HG03575 (cell line): Measurements from ENCODE around the gene OR51E2.

Experiments used
- ATAC-seq: cut with Tn5 transposase; IDR thresholded peaks from one replicate; pipeline ENCODE4 v1.9.1; 2021; ENCODE audit not compliant: unreplicated experiment, insufficient number of reproducible peaks, low FRiP score; ENCODE audit errors: extremely low read depth

The OR51E2 gene

DNA sequence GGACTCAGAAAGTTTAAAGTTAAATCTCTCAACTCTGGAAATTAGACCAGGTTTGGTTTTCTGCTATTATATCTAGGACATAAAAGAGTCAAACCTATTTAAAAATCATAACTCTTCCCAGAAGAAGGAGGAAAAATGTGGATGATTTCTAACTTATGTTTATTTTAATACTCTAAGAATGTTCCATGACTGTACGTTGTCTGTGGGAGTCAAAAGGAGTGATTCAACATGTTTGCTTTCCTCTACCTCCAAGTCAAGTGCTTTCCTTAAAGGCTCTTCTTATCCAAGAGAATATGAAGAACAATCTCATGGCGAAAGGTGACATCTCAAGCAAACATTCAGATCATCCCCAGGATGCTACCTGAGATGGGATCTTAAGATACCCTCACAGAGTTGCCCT, 32.2 kb downstream of the OR51E2 start:
- no peak for ATAC-seq

DNA sequence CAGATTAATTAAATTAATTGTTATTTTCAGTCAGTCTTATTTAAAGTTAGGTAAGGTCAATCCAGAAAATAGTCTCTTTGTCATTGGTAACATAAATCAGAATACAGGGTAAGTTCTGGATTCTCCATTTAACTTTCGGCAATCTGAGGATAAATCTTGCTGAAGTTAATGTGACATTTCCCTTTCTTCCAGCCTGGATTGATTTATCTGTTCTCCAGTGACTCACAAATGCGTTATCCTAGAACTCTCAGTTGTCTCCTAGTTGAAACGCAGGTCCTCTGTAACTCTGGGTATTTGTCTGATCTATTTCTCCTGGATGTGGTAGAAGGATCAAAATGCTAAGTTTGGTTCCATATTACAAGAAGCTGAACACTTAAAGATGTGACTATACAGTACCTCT, 32.9 kb downstream of the OR51E2 start:
- no peak for ATAC-seq

DNA sequence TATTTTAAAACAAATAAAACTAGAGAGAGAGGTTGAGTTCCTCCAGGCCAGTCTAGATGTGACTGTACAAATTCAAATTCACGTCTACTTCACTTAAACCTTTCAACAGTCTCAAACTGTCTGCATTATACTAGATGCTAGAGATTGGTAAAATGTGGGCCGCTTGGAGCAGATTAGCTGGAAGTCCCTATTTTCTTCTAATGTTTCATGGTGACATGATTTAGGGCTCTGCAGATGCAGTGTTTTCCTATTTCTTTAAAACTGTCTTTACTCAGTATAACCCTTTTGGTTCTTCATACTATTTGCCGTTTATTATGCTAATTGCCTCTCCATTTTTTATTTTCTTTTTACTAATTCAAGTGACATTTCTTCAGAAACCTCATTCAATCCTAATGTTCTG, 33.5 kb downstream of the OR51E2 start:
- no peak for ATAC-seq

DNA sequence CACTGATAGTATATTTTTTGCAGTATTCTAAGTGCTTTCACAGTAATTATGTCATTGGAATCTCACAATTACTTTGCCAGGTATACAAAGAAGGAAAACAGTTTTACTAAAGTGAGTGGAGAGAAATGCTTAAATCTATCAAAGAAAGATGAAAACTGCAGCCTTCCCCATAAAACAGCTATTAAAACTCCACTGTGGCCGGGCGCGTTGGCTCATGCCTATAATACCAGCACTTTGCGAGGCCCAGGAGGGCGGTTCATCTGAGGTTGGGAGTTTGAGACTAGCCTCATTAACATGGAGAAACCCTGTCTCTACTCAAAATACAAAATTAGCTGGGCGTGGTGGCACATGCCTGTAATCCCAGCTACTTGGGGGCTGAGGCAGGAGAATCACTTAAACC, 34.8 kb downstream of the OR51E2 start:
- no peak for ATAC-seq

DNA sequence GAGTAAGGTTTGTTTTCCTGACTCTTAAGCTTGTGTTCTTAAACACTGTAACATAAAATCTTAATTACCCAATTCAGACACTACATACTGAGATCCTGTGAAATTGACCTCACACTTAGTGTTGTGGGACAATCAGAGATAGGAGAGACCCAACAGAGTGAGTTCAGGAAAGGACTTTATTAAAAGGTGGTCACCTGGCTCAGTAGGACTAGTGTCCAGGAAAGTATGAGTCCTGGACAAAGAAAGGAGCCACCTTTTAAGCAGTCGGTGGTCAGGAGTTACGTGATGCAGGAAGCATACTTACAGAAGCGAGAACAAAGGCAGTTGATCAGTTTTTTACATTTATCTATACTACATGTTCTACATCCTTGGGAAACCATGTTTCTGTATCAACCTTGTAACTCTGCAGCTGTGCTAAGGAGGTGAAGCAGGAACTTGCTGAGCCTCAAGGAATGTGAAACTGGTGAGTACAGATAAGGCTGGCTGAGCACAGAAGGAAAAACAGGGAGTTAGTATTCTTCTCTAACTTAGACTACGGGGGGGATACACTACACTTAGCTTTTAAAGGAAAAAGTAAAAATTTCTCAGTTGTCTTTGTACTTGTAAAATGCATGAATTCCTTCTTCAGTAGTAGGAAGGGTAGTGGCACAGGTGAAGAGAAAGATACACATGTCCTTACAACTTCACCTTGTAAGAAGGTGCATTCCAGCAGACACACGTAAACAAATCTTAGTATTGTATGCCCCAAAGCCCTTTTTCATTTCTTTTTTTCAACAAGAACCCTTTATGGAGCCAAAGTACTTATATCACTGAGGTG, 38.8 kb downstream of the OR51E2 start:
- ATAC-seq: no peak

DNA sequence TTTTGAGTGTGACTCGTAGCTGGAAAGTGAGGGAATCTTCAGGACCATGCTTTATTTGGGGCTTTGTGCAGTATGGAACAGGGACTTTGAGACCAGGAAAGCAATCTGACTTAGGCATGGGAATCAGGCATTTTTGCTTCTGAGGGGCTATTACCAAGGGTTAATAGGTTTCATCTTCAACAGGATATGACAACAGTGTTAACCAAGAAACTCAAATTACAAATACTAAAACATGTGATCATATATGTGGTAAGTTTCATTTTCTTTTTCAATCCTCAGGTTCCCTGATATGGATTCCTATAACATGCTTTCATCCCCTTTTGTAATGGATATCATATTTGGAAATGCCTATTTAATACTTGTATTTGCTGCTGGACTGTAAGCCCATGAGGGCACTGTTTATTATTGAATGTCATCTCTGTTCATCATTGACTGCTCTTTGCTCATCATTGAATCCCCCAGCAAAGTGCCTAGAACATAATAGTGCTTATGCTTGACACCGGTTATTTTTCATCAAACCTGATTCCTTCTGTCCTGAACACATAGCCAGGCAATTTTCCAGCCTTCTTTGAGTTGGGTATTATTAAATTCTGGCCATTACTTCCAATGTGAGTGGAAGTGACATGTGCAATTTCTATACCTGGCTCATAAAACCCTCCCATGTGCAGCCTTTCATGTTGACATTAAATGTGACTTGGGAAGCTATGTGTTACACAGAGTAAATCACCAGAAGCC, 42.9 kb downstream of the OR51E2 start:
- no peak for ATAC-seq

DNA sequence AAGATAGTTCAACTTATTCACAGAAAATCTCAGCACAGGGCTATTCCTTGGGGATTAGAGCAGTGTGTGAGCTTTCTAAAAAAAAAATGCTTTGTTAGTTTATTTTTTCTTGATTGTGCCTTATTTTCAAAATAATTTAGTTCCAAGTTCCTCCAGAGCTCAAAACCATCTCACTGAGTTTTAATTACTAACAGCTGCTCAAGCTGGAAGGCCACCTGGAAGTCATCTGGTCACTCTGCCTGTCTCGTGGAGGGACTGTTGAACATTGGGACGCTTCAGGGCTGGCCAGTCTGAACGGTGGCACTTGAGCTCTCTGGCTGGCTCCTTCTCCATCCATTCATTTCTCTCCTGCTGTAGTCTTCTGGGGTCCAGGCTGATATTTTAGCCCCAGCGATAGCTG, 49.9 kb downstream of the OR51E2 start:
- no peak for ATAC-seq

DNA sequence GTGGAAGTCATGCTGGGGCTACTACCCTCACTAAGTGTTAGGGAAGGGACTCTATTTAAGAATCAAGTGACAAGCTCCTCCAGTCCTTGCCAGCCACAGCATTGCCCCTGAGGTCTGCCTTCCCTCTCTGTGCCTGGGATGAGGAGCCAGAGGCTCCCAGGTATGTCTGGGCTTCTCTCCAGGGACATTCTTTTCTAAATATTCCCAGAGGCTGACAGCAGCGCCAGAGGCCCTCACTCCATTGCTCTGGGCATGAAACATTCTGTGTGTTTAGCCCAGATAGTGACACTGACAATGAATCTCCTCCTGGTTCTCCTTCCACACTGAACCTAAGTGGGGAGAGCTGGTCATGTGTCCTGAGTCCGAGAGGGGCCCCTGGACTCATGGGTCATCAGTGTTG, 51.7 kb downstream of the OR51E2 start:
- no peak for ATAC-seq

DNA sequence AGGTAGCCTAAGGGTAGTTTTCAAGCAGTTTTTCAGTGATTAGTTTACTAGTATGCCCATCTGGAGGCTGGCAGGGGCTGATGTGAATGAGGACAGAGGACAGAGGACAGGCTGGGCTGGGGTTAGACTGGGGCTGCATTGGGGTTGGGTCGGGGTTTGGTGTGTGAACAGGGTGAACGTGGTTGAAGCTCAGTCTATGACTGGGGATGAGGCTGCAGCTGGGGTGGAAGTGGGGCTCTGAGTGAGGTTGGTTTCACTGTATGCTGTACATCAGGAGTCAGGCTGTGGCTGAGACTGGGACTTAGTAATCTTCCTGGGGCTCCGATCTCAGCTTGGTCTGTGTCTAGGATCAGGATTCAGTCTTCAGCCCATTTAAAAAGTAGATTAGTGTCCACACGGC, 53.4 kb downstream of the OR51E2 start:
- ATAC-seq: no peak

DNA sequence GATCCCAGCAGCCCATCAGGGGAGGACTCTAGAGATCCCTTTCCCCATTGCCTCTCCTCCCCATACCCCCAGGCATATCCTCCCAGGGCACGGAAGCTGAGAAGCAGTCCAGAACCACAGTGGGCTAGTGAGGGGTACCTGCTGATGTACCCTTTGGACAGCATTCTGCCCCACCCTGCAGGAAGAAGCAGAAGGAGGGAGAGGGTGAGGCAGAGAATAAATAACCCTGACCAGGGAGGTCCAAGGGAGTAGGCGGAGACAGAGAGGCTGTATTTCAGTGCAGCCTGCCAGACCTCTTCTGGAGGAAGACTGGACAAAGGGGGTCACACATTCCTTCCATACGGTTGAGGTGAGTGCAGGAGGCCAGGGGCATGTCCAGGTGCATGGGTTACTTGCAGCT, 54.0 kb downstream of the OR51E2 start, which contains the start of gene OR51E1:
Gene OR51E1 (plus strand): TSS at position 301 of the 400 bp plus-strand sequence. CDS start 8,545 bp downstream, outside the sequence.
- ATAC-seq: no peak

DNA sequence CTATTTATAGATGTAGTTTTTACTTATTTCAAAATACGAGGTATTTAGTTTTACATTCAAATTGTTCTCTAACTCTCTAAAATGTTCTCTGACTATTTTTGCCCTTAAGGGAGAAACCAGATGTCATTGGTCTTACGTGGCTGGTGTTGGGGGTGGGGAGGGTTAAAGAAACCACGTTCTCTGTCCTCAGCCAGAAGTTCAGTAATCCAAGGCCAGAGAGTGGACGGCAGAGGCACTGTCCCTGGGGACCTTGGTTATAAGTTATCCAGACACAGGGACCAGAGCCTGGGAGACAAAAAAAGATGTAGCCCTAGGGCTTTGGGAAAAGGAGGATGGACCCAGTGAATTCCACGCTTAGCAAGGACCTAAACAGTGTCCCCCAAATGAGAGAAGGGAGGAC, 54.6 kb downstream of the OR51E2 start:
- no peak for ATAC-seq

DNA sequence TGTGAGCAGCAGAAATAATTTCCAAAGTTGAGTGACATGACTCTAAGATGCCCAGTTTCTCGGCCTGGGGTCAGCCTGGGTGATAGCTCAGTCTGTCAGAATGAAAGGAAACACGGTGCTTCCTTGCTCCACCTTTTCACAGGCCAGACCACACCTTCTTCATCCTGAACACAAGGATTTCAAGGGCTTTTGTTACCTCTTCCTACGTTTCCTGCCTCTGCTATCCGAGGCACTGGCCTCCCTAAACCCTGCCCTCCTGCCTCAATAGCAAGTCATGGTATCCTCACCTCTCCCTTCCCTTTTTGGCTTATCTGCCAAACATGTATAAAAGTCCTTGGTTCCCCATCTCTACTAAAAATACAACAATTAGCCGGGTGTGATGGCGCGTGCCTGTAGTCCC, 55.6 kb downstream of the OR51E2 start:
- ATAC-seq: no peak

DNA sequence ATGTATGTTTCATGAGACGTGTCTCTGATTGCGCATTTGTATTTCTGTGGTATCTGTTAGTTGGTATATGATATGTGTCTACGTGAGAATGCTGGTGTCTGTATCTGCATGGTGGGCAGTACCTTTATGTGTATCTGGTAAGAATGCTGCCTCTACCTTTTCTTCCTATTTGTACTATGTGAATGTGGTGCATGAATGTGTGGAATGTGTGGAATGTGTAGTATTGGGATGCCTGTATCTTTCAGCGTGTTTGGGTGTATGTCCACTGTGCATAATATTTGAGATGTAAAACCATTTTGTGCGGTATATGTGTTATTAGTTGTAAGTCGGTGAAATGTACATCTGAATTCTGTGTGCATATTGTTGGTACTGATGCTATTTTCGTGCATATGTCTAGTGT, 56.2 kb downstream of the OR51E2 start:
- no peak for ATAC-seq

DNA sequence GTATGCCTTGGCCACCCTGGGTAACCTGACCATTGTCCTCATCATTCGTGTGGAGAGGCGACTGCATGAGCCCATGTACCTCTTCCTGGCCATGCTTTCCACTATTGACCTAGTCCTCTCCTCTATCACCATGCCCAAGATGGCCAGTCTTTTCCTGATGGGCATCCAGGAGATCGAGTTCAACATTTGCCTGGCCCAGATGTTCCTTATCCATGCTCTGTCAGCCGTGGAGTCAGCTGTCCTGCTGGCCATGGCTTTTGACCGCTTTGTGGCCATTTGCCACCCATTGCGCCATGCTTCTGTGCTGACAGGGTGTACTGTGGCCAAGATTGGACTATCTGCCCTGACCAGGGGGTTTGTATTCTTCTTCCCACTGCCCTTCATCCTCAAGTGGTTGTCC, 57.7 kb downstream of the OR51E2 start:
- no peak for ATAC-seq

DNA sequence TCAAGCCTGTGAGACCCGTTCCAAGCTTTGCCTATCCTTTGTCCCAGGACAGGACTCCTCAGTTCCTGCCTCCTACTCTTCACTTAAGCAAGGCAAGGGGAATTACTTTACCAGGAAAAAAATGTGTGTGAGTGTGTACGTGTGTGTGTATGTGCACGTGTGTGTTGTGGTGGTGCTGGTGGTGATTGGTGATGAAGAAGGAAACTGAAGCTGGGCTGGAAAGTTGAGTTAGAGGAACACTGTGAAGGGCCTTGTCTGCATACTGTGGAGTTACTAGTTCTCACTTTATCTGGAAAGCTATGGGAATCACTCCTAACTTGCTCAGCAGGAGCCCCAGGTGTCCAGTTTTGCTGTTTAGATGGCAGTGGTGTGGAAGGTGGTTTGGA, 60.0 kb downstream of the OR51E2 start:
- no peak for ATAC-seq

DNA sequence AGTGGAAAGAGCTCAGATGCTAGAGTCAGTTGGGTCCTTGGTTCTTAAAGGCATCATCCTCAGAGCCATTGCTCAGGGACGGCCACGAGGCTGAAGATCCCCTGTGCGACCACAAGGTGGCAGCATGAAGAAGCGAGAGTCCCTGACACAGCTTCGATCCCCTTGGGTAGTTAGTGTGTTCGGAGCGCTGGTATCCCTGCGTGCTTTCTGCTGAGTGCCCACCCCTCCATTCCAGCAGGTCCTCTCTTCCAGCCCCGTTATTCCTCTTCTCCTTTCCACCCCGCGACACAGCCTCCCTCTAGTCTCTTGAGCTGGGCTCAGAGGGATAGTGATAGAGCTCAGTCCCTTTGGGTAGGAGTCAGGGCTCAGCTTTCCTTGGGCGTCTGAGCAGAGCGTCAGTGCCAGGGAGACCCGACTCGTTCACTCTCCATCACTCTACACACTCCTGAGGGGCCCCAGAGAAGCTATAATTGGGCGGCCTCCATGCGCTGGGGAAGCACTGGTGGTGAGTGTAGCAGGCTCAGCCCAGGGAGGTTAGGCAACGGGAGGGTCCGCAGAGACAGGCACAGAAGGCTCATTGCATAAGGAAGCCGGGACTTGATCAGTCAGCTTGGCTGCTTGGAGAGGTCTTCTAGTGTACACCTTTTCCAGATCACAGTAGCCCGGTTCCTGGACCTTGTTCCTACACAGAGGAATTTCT, 60.5 kb downstream of the OR51E2 start, which contains the start of gene OR51D1:
Gene OR51D1 (plus strand): TSS at position 516 of the 700 bp plus-strand sequence. CDS start 2,314 bp downstream, outside the sequence.
- ATAC-seq: peak; percentile 71

DNA sequence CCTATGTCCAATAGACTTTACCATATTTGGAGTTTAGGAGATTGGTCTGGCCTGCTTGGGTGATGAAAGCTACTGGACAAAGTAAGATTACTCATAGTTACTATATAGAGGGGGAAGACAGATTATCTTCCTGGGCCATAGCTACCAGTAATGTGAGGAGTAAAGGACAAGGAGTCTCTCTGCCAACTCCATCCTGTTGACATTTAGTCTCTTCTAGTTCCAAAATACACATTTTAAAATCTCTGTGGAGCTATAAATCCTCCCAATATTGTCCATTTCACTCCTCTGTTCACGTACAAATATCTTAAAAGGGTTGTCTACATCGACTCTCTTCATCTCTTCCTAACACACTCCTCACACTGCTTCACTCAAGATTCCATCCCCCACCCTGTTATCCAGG, 61.5 kb downstream of the OR51E2 start:
- no peak for ATAC-seq
